ENCODE measurements around the gene PODXL.

PODXL gene

DNA sequence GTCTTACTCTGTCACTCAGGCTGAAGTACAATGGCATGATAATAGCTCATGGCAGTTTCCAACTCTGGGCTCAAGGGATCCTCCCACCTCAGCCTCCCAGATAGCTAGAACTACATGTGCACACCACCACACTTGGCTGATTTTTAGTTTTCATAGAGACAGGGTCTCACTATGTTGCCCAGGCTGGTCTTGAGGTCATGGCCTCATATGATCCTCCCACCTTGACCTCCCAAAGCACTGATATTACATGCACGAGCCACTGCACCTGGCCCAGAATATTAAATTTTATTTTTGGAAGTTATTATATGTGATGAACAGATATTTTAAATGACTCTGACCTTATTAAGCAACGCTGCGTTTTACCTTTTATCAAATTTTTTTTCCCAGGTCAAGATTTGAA is 94.4 kb downstream of the PODXL start:
- DNase-seq (ENCODE audit: low read depth, low spot score) = no peak
- TF ChIP-seq, protein P1, sequence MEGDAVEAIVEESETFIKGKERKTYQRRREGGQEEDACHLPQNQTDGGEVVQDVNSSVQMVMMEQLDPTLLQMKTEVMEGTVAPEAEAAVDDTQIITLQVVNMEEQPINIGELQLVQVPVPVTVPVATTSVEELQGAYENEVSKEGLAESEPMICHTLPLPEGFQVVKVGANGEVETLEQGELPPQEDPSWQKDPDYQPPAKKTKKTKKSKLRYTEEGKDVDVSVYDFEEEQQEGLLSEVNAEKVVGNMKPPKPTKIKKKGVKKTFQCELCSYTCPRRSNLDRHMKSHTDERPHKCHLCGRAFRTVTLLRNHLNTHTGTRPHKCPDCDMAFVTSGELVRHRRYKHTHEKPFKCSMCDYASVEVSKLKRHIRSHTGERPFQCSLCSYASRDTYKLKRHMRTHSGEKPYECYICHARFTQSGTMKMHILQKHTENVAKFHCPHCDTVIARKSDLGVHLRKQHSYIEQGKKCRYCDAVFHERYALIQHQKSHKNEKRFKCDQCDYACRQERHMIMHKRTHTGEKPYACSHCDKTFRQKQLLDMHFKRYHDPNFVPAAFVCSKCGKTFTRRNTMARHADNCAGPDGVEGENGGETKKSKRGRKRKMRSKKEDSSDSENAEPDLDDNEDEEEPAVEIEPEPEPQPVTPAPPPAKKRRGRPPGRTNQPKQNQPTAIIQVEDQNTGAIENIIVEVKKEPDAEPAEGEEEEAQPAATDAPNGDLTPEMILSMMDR (IDR thresholded peaks at IDR 0.05; ENCODE audit: low read depth, low read length) = no peak
- H3K4me3 ChIP-seq (ENCODE audit: low read depth, low read length) = no peak overlapping the region
- in situ Hi-C loops (cut with HindIII; ENCODE audit: low sequenced_read_pairs) = no loop called here

DNA sequence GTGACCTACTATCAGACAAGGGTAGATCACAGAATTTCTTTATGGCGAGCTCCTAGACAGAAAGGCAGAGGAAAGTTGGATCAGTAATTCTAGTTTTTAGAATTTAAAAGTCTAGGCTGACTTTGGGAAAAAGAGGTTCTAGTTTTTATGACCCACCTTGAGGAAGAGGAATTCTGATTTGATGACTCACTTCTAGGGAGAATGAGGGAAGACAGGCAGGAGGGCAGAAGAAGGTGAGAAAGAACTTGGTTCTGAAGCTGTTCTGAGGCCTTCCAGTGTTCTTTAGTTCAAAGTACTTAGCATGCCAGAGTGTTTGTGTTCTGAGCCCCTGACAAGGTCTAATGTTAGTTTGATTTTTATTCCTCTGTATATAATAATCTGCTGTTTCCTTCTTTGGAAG is 97.2 kb downstream of the PODXL start:
- DNase-seq (ENCODE audit: low read depth, low spot score) = no peak
- in situ Hi-C loops (cut with HindIII; ENCODE audit: low sequenced_read_pairs) = no loop called here
- TF ChIP-seq, protein P1 (IDR thresholded peaks at IDR 0.05; ENCODE audit: low read depth, low read length) = no peak
- H3K4me3 ChIP-seq (ENCODE audit: low read depth, low read length) = no peak overlapping the region

DNA sequence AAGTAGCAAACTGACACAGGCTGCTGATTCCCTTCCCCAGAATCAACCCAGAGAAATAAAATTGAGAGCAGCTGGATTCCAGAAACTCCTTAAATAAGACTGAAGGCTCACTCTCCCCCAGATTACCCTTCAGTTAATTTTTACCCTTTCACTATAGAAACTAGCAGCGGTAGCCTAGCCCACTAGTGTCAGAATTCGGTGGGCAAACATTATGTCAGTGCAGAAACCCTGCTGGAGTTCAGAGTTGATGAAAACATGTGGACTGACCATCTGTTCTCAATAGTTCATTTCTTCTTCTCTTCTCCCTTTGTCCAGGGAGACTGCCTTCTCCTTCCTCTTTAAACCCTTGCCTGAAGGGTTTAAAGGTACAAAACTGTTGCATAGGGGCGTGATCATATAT is 100.1 kb downstream of the PODXL start:
- DNase-seq (ENCODE audit: low read depth, low spot score) = no peak
- TF ChIP-seq, protein P1 (IDR thresholded peaks at IDR 0.05; ENCODE audit: low read depth, low read length) = no peak
- in situ Hi-C loops (cut with HindIII; ENCODE audit: low sequenced_read_pairs) = no loop called here

DNA sequence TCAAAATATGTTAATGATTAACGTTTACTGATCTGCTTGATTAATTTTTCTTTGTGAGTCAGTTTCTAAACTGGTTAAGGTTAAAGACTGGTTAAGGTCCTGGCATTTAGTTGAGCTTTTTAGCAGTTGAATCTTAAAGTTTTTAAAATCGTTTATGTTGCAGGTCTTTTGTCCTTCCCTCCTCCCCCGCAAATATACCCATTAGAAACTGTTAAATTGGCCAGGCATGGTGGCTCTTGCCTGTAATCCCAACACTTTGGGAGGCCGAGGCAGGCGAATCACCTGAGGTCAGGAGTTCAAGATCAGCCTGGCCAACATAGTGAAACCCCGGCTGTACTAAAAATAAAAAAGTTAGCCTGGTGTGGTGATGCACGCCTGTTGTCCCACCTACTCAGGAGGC is 100.9 kb downstream of the PODXL start:
- TF ChIP-seq, protein P1 (IDR thresholded peaks at IDR 0.05; ENCODE audit: low read depth, low read length) = no peak
- H3K4me3 ChIP-seq (ENCODE audit: low read depth, low read length) = no peak overlapping the region
- no peak for DNase-seq (ENCODE audit: low read depth, low spot score)
- in situ Hi-C loops (cut with HindIII; ENCODE audit: low sequenced_read_pairs) = no loop called here

More for the DNA sequence above, 100.1 kb downstream of the PODXL start:
- no peak overlapping the region for H3K4me3 ChIP-seq (ENCODE audit: low read depth, low read length)

DNA sequence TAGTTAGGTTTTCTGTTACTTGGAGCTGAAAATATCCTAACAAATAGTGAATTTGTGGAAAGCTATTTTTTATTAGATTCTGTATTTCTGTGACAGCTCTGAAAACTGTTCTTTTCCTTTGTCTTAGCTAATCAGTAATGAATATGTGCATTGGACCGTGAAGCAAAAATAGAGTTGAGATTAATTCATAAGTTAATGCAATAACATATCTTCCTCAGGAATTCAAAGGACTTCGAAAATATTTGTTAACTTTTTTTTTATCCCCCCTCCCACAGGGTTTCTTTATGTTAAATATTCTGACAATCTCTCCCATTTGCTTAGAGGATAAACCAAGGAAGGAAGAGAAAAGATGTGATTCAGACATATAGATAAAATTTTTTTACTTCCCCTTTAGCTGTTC is 101.4 kb downstream of the PODXL start:
- in situ Hi-C loops (cut with HindIII; ENCODE audit: low sequenced_read_pairs) = no loop called here
- DNase-seq (ENCODE audit: low read depth, low spot score) = no peak
- no peak overlapping the region for H3K4me3 ChIP-seq (ENCODE audit: low read depth, low read length)
- TF ChIP-seq, protein P1 (IDR thresholded peaks at IDR 0.05; ENCODE audit: low read depth, low read length) = no peak

DNA sequence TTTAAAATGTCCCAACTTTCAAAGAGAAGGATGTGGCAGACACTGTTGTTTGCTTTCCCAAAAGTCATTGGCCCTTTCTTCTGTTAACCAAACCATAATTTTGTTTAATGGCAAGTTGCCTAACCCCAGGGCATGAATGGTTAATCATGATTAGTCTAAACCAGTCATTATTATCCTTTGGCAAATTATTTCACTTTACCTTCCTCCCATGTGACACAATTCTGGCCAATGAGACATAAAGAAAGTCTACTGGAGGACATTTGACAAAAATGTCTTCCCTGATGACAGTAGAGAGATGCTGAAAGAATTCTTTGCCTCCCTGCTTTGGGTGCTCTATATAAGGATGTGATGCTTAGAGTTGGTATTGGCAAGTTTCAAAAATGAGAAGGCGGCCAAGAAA is 101.9 kb downstream of the PODXL start:
- no peak overlapping the region for H3K4me3 ChIP-seq (ENCODE audit: low read depth, low read length)
- in situ Hi-C loops (cut with HindIII; ENCODE audit: low sequenced_read_pairs) = no loop called here
- TF ChIP-seq, protein P1 (IDR thresholded peaks at IDR 0.05; ENCODE audit: low read depth, low read length) = no peak
- DNase-seq (ENCODE audit: low read depth, low spot score) = no peak
